AG09319 (cell line): Measurements from ENCODE around the gene BRAF.
"Not testable (repeated sequence)": the region's sequence is repeated elsewhere in the genome, so short reads cannot be mapped to it uniquely, and the experiment has no call there.

Experiments used
- DNase-seq: peaks from one replicate; pipeline ENCODE4 v3.0.0-alpha.2; 2010; ENCODE audit warnings: low read depth; ENCODE audit errors: extremely low read depth
- CTCF ChIP-seq: IDR thresholded peaks from 2 replicates; pipeline ENCODE4 v1.5.1; 2011; ENCODE audit warnings: low read depth, mild to moderate bottlenecking, inconsistent platforms, low read length, moderate library complexity

BRAF gene

GRCh38 chr7:140915935-140916555 lies 8.7 kb downstream of the BRAF start:
- no peak for TF ChIP-seq CTCF
- DNase-seq: no peak

GRCh38 chr7:140914083-140914482 lies 10.6 kb downstream of the BRAF start:
- TF ChIP-seq CTCF: no peak
- DNase-seq: no peak

GRCh38 chr7:140913596-140913928 lies 11.2 kb downstream of the BRAF start:
- DNase-seq: not testable (repeated sequence)

- TF ChIP-seq CTCF: no peak
- DNase-seq: no peak
Observed at GRCh38 chr7:140911746-140912145, 13.0 kb downstream of the BRAF start.

GRCh38 chr7:140909476-140910161 lies 15.1 kb downstream of the BRAF start:
- DNase-seq: no peak
- no peak for TF ChIP-seq CTCF

GRCh38 chr7:140908361-140908760 lies 16.4 kb downstream of the BRAF start:
- DNase-seq: no peak
- TF ChIP-seq CTCF: no peak

GRCh38 chr7:140903741-140904480 lies 20.8 kb downstream of the BRAF start:
- no peak for TF ChIP-seq CTCF
- no peak for DNase-seq
